H1 (cell line): Measurements from ENCODE around the gene AMPD3. TPM values are rescaled to one million over a fixed set of nuclear protein-coding genes. Genes with fewer than 3 reads are reported as not detected.

Experiments used
- CHD7 ChIP-seq: fragments of 300-600 bp; sonication (generic); IDR thresholded peaks from 2 replicates; pipeline ENCODE4 v1.7.1; 2012; ENCODE audit warnings: low read length, moderate library complexity, mild to moderate bottlenecking, inconsistent platforms; ENCODE audit not compliant: insufficient replicate concordance
- CREB1 ChIP-seq: IDR thresholded peaks from 2 replicates; pipeline ENCODE4 v1.6.1; 2012; ENCODE audit warnings: inconsistent platforms
- CTBP2 ChIP-seq: IDR thresholded peaks from 2 replicates; pipeline ENCODE4 v1.7.0; 2011; ENCODE audit warnings: borderline replicate concordance, mild to moderate bottlenecking, moderate library complexity, mixed read lengths, low read length; ENCODE audit not compliant: insufficient read depth, insufficient read length
- E2F6 ChIP-seq: IDR thresholded peaks from 2 replicates; pipeline ENCODE4 v1.6.1; 2012; ENCODE audit warnings: inconsistent platforms
- MAFK ChIP-seq: IDR thresholded peaks from 2 replicates; pipeline ENCODE4 v1.6.1; 2012; ENCODE audit warnings: low read depth, mild to moderate bottlenecking, improper control_type of control experiment, low read length
- NRF1 ChIP-seq: IDR thresholded peaks from 2 replicates; pipeline ENCODE4 v1.6.1; 2011; ENCODE audit warnings: mild to moderate bottlenecking, low read depth, low read length, improper control_type of control experiment
- RBBP5 ChIP-seq: IDR thresholded peaks from 2 replicates; pipeline ENCODE4 v1.7.1; 2012; ENCODE audit warnings: low read depth, mild to moderate bottlenecking, inconsistent platforms, low read length, moderate library complexity, borderline replicate concordance
- SP1 ChIP-seq: IDR thresholded peaks from 2 replicates; pipeline ENCODE4 v1.6.1; 2011; ENCODE audit warnings: low read depth, low read length
- SP2 ChIP-seq: IDR thresholded peaks from 2 replicates; pipeline ENCODE4 v1.6.1; 2012; ENCODE audit warnings: mild to moderate bottlenecking, low read length, inconsistent platforms
- TEAD4 ChIP-seq: IDR thresholded peaks from 2 replicates; pipeline ENCODE4 v1.6.1; 2012; ENCODE audit warnings: low read depth, low read length, inconsistent platforms, mixed read lengths
- polyA plus RNA-seq, 7 experiments: library from polyadenylated mRNA; depleted of rRNA in 3 of 7; stranded (reverse) in 5 of 7; unstranded in 2 of 7; fragments of >200 nt in 5 of 7; fragments of 200-250 nt in 2 of 7; gene quantifications; 1 replicate in 5 of 7; 2 replicates in 1 of 7; 4 replicates in 1 of 7; pipeline versions ENCODE4 v1.2.1 to v1.2.3, GENCODE V29; 2011 to 2013; ENCODE audit warnings: missing spikeins in 2 of 7, mixed read lengths in 2 of 7
- total RNA-seq: library from RNA; stranded (reverse); fragmentation: NEBNext Ultra II Directional; extraction: Animal tissue kit (Norgen Biotek cat#: 25700); gene quantifications from 2 replicates; pipeline ENCODE4 v1.2.1, GENCODE V29; 2021

Gene AMPD3
- total and polyA plus RNA-seq, 2 of the 8 experiments (the other 6 are each of a cell fraction or from before 2014, with no cell fraction given): 4.0 to 6.3 TPM

- TF ChIP-seq CHD7: no peak
- no peak for TF ChIP-seq CTBP2
- TF ChIP-seq RBBP5: no peak
- no peak for TF ChIP-seq MAFK
- no peak for TF ChIP-seq SP2
- TF ChIP-seq NRF1: no peak
- TF ChIP-seq CREB1: no peak
- no peak for TF ChIP-seq TEAD4
- no peak for TF ChIP-seq SP1
- no peak for TF ChIP-seq E2F6
These were observed 43.6 kb downstream of the AMPD3 start (continued) for GRCh38 chr11:10498426-10499250.
